Chondrocyte (in vitro differentiated cells): ENCODE data around the gene KIF12. TPM values are rescaled to one million over a fixed set of nuclear protein-coding genes. Genes with fewer than 3 reads are reported as not detected.
A peak's percentile ranks its signal among the peaks of the same experiment; 100 is the strongest.

Experiments
- DNase-seq: peaks from one replicate; pipeline ENCODE4 v3.0.0; 2021; ENCODE audit warnings: mixed read lengths, low spot score
- H3K27ac Mint-ChIP-seq: one replicate; pipeline ENCODE4 v1.8.0; 2021; ENCODE audit warnings: mild to moderate bottlenecking, moderate library complexity, mixed read lengths; ENCODE audit not compliant: unreplicated experiment
- H3K27me3 Mint-ChIP-seq: 2 replicates; pipeline ENCODE4 v1.8.0; 2021; ENCODE audit warnings: low read depth, mixed read lengths
- H3K36me3 Mint-ChIP-seq: 2 replicates; pipeline ENCODE4 v1.8.0; 2021; ENCODE audit warnings: low read depth, mixed read lengths
- H3K4me1 Mint-ChIP-seq: 2 replicates; pipeline ENCODE4 v1.8.0; 2021; ENCODE audit warnings: low read depth, mild to moderate bottlenecking, mixed read lengths
- H3K4me3 Mint-ChIP-seq: one replicate; pipeline ENCODE4 v1.8.0; 2021; ENCODE audit warnings: mild to moderate bottlenecking, moderate library complexity, mixed read lengths; ENCODE audit not compliant: unreplicated experiment
- H3K9me3 Mint-ChIP-seq: 2 replicates; pipeline ENCODE4 v1.8.0; 2021; ENCODE audit warnings: low read depth, mixed read lengths
- total RNA-seq: library from RNA; stranded (reverse); gene quantifications from 3 replicates; pipeline ENCODE4 v1.2.1, GENCODE V29; 2021
- TF ChIP-seq, protein P1 (sequence below): fragments of 200-600 bp; sonication (generic); IDR thresholded peaks from 2 replicates; pipeline ENCODE4 v1.5.0; 2021; ENCODE audit warnings: antibody characterized with exemption, mild to moderate bottlenecking, moderate library complexity

The KIF12 gene
- total RNA-seq, 1 donor from 2014 or later: 0.70 TPM

DNA sequence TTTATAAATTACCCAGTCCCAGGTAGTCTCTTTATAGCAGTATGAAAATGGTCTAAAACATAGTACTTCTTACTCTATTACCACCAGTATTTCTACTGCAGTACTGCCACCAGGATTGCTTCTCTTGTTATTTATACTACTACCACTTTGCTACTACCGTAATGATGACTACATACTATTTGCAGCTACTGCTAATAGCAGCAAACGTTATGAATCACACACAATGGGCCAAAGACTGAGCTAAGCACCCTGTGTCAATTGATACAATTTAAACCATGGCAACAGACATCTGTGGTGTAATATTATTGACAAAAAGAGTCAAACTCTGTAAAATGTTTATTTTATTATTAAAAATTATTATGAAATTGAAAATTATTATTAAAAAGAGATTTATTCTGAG, 15.3 kb upstream of the KIF12 start:
- Mint-ChIP-seq H3K36me3 (no peaks in the 10 kb centered on the region), H3K9me3 (no peaks in the 10 kb centered on the region), H3K27me3 (peaks cover 22% of the 10 kb centered on the region), H3K4me3 (no peak overlapping the region), H3K4me1 (peaks cover 29% of the 10 kb centered on the region), H3K27ac (peak overlapping the region; percentile 61)
- TF ChIP-seq, protein P1, sequence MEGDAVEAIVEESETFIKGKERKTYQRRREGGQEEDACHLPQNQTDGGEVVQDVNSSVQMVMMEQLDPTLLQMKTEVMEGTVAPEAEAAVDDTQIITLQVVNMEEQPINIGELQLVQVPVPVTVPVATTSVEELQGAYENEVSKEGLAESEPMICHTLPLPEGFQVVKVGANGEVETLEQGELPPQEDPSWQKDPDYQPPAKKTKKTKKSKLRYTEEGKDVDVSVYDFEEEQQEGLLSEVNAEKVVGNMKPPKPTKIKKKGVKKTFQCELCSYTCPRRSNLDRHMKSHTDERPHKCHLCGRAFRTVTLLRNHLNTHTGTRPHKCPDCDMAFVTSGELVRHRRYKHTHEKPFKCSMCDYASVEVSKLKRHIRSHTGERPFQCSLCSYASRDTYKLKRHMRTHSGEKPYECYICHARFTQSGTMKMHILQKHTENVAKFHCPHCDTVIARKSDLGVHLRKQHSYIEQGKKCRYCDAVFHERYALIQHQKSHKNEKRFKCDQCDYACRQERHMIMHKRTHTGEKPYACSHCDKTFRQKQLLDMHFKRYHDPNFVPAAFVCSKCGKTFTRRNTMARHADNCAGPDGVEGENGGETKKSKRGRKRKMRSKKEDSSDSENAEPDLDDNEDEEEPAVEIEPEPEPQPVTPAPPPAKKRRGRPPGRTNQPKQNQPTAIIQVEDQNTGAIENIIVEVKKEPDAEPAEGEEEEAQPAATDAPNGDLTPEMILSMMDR: no peak
- DNase-seq: no peak

DNA sequence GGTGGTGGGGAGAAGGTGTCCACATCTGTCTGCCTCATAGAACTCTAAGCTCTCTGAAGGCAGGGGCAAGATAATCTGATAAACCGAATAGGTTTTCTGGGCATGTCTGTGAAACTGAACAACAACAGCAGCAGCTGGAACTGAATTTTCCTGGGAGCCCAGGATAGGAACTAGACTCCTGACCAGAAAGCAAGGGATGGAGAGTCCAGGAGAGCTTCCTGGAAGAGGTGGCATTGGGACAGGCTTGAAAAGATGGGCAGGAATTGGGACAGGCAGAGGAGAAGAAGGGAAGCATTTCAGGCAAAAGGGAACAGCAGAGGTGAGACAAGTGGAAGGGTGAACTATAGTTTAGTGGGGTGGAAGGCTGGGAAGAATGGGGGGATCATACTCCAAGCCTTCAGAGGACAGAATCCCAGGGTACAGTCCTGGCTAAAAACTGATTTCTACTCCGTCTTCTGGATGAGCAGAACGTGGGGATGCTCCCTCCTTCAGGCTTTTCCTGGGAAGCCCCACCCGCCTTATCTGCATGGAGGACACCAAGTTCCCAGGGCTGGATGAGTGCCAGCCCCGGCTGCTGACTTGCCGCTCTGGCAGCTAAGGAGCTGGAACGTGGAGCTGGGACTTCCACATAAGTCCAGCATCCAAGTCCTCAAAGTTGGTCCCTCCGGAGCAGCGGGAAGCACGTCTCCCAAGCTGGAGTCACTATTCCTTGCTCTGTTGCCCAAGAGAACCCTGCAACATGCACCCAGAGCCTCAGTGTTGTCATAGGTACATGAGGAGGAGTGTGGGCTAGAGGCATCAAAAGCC, 13.9 kb upstream of the KIF12 start:
- no peak for DNase-seq
- H3K4me1 Mint-ChIP-seq: peaks cover 29% of the 10 kb centered on the region
- peak overlapping the region; percentile 13 for H3K27ac Mint-ChIP-seq
- H3K36me3 Mint-ChIP-seq: no peaks in the 10 kb centered on the region
- TF ChIP-seq, protein P1: no peak
- peaks cover 13% of the 10 kb centered on the region for H3K27me3 Mint-ChIP-seq
- H3K4me3 Mint-ChIP-seq: no peak overlapping the region
- no peaks in the 10 kb centered on the region for H3K9me3 Mint-ChIP-seq

DNA sequence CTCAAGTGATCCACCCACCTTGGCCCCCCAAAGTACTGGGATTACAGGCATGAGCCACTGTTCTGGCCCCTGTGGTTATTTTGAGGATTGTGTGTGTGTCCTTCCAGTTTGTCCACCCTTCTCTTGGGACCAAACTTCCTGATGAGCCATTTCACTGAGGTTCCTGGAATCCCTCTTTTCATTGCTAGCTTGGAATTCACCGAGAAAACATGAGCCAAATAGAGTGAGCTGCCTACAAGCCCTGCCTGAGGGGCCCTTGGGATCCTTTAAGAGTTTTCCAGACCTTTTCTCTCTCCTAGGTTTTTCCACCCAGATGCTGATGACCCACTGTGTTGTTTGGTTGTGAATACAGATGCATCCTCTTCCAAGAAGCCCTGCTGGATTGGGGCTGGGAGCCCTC, 13.2 kb upstream of the KIF12 start:
- H3K4me3 Mint-ChIP-seq: no peak overlapping the region
- H3K36me3 Mint-ChIP-seq: no peaks in the 10 kb centered on the region
- no peak for DNase-seq
- H3K27me3 Mint-ChIP-seq: peaks cover 8% of the 10 kb centered on the region
- TF ChIP-seq, protein P1: no peak
- H3K4me1 Mint-ChIP-seq: peaks cover 29% of the 10 kb centered on the region
- H3K27ac Mint-ChIP-seq: no peak overlapping the region
- no peaks in the 10 kb centered on the region for H3K9me3 Mint-ChIP-seq

DNA sequence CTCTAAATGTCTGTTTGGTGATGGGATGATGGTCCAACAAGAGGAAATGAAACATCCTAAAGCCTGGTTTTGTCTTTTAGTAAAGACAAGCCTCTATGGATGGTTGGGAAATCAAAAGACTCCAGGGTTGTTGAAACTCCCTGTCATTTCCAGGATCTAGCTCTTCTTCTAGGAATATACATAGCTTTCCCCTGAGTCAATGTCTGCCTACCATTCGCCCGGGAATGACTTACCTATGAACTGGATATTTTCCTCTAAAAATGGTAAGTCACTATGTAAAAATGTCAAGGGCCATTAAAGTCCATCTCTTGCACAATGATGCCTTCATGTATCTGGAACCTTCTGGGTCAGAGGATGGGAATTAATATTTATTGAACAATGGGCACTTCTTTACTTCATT, 11.1 kb upstream of the KIF12 start:
- Mint-ChIP-seq H3K27me3 (peaks cover 2% of the 10 kb centered on the region), H3K36me3 (no peaks in the 10 kb centered on the region), H3K9me3 (no peaks in the 10 kb centered on the region), H3K4me3 (no peak overlapping the region), H3K4me1 (peaks cover 29% of the 10 kb centered on the region), H3K27ac (no peak overlapping the region)
- TF ChIP-seq, protein P1: no peak
- DNase-seq: no peak

DNA sequence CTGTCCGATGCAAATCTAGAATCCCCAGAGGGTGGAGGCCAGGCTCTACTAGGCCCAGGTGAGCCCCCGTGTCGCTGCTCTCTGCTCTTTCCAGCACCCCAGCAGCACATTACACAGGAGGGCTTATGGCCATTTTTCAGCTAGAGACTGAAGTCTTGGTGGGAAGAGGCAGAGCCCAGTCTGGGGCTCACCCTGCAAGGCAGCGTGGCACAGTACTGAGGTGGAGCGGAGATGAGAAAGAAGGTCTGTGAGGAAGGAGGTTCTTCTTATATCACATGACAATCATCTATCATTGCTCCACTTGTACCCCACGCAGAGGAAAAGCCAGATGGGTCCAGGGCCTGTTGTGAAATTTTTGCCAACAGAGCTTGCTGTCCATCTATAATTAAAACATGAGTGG, 10.0 kb upstream of the KIF12 start:
- no peak overlapping the region for H3K27ac Mint-ChIP-seq
- peak; percentile 42 for DNase-seq
- peaks cover 10% of the 10 kb centered on the region for H3K27me3 Mint-ChIP-seq
- no peaks in the 10 kb centered on the region for H3K9me3 Mint-ChIP-seq
- no peaks in the 10 kb centered on the region for H3K36me3 Mint-ChIP-seq
- H3K4me1 Mint-ChIP-seq: peaks cover 29% of the 10 kb centered on the region
- H3K4me3 Mint-ChIP-seq: no peak overlapping the region
- TF ChIP-seq, protein P1: no peak
